Measurements from ENCODE around the gene ERICH3. TPM values are rescaled to one million over a fixed set of nuclear protein-coding genes. Genes with fewer than 3 reads are reported as not detected.

The ERICH3 gene
- total and polyA plus RNA-seq, 4 donors: 5.7 to 16.0 (median 13.2) TPM

GRCh38 chr1:74609810-74610371 is 63.7 kb downstream of the ERICH3 start:
- Histone ChIP-seq H3K36me3 (ENCODE audit: control insufficient read depth, insufficient read depth, low read length) (no peaks in the 10 kb centered on the region), H3K27ac (ENCODE audit: low read depth, low read length) (no peak overlapping the region), H3K4me3 (ENCODE audit: low read depth, low read length) (no peak overlapping the region), H3K4me1 (ENCODE audit: control insufficient read depth, insufficient read depth, low read length) (no peaks in the 10 kb centered on the region), H3K27me3 (ENCODE audit: control insufficient read depth, insufficient read depth, low read length) (no peaks in the 10 kb centered on the region), H3K9me3 (ENCODE audit: control insufficient read depth, insufficient read depth, low read length) (no peaks in the 10 kb centered on the region)
- no peak for DNase-seq (ENCODE audit: low read depth in 4 of 6, low spot score in 6 of 6)

GRCh38 chr1:74596717-74597116 is 76.9 kb downstream of the ERICH3 start:
- 80% methylated on average over 1 of the region's 2 CpGs for WGBS (ENCODE audit: insufficient coverage)
- no peak overlapping the region for H3K27ac ChIP-seq (ENCODE audit: low read depth, low read length)
- DNase-seq (ENCODE audit: low read depth in 4 of 6, low spot score in 6 of 6): peak in 2 of 6 donors; percentile 25 to 28
- H3K4me3 ChIP-seq (ENCODE audit: low read depth, low read length): no peak overlapping the region
- H3K9me3 ChIP-seq (ENCODE audit: control insufficient read depth, insufficient read depth, low read length): no peaks in the 10 kb centered on the region
- H3K4me1 ChIP-seq (ENCODE audit: control insufficient read depth, insufficient read depth, low read length): no peaks in the 10 kb centered on the region
- H3K36me3 ChIP-seq (ENCODE audit: control insufficient read depth, insufficient read depth, low read length): no peaks in the 10 kb centered on the region
- no peaks in the 10 kb centered on the region for H3K27me3 ChIP-seq (ENCODE audit: control insufficient read depth, insufficient read depth, low read length)

- Histone ChIP-seq H3K9me3 (ENCODE audit: control insufficient read depth, insufficient read depth, low read length) (no peaks in the 10 kb centered on the region), H3K36me3 (ENCODE audit: control insufficient read depth, insufficient read depth, low read length) (no peaks in the 10 kb centered on the region), H3K4me1 (ENCODE audit: control insufficient read depth, insufficient read depth, low read length) (no peaks in the 10 kb centered on the region), H3K27ac (ENCODE audit: low read depth, low read length) (no peak overlapping the region), H3K4me3 (ENCODE audit: low read depth, low read length) (no peak overlapping the region), H3K27me3 (ENCODE audit: control insufficient read depth, insufficient read depth, low read length) (no peaks in the 10 kb centered on the region)
- 100% methylated on average over 2 of the region's 6 CpGs for whole genome bisulfite sequencing (ENCODE audit: insufficient coverage)
- DNase-seq (ENCODE audit: low read depth in 4 of 6, low spot score in 6 of 6): no peak
Observed at GRCh38 chr1:74593887-74594866, 79.4 kb downstream of the ERICH3 start.

- H3K36me3 ChIP-seq (ENCODE audit: control insufficient read depth, insufficient read depth, low read length): no peaks in the 10 kb centered on the region
- H3K27me3 ChIP-seq (ENCODE audit: control insufficient read depth, insufficient read depth, low read length): no peaks in the 10 kb centered on the region
- 41% methylated on average over 2 of the region's 5 CpGs for WGBS (ENCODE audit: insufficient coverage)
- no peak overlapping the region for H3K27ac ChIP-seq (ENCODE audit: low read depth, low read length)
- no peaks in the 10 kb centered on the region for H3K4me1 ChIP-seq (ENCODE audit: control insufficient read depth, insufficient read depth, low read length)
- H3K9me3 ChIP-seq (ENCODE audit: control insufficient read depth, insufficient read depth, low read length): no peaks in the 10 kb centered on the region
- peak in 1 of 6 donors; percentile 27 for DNase-seq (ENCODE audit: low read depth in 4 of 6, low spot score in 6 of 6)
- H3K4me3 ChIP-seq (ENCODE audit: low read depth, low read length): no peak overlapping the region
Observed at GRCh38 chr1:74592580-74593355, 80.8 kb downstream of the ERICH3 start.

GRCh38 chr1:74591949-74592348 is 81.6 kb downstream of the ERICH3 start:
- no peak overlapping the region for H3K27ac ChIP-seq (ENCODE audit: low read depth, low read length)
- no peaks in the 10 kb centered on the region for H3K9me3 ChIP-seq (ENCODE audit: control insufficient read depth, insufficient read depth, low read length)
- 85% methylated on average over 2 of the region's 2 CpGs for WGBS (ENCODE audit: insufficient coverage)
- H3K27me3 ChIP-seq (ENCODE audit: control insufficient read depth, insufficient read depth, low read length): no peaks in the 10 kb centered on the region
- no peak overlapping the region for H3K4me3 ChIP-seq (ENCODE audit: low read depth, low read length)
- H3K4me1 ChIP-seq (ENCODE audit: control insufficient read depth, insufficient read depth, low read length): no peaks in the 10 kb centered on the region
- DNase-seq (ENCODE audit: low read depth in 4 of 6, low spot score in 6 of 6): no peak
- H3K36me3 ChIP-seq (ENCODE audit: control insufficient read depth, insufficient read depth, low read length): no peaks in the 10 kb centered on the region

- Histone ChIP-seq H3K9me3 (ENCODE audit: control insufficient read depth, insufficient read depth, low read length) (no peaks in the 10 kb centered on the region), H3K27me3 (ENCODE audit: control insufficient read depth, insufficient read depth, low read length) (no peaks in the 10 kb centered on the region), H3K27ac (ENCODE audit: low read depth, low read length) (no peak overlapping the region), H3K4me1 (ENCODE audit: control insufficient read depth, insufficient read depth, low read length) (no peaks in the 10 kb centered on the region), H3K36me3 (ENCODE audit: control insufficient read depth, insufficient read depth, low read length) (no peaks in the 10 kb centered on the region), H3K4me3 (ENCODE audit: low read depth, low read length) (no peak overlapping the region)
- WGBS (ENCODE audit: insufficient coverage): 100% methylated on average over 2 of the region's 5 CpGs
- DNase-seq (ENCODE audit: low read depth in 4 of 6, low spot score in 6 of 6): no peak
Observed at GRCh38 chr1:74590288-74590687, 83.3 kb downstream of the ERICH3 start.

- Histone ChIP-seq H3K4me3 (ENCODE audit: low read depth, low read length) (no peak overlapping the region), H3K27me3 (ENCODE audit: control insufficient read depth, insufficient read depth, low read length) (no peaks in the 10 kb centered on the region), H3K9me3 (ENCODE audit: control insufficient read depth, insufficient read depth, low read length) (no peaks in the 10 kb centered on the region), H3K36me3 (ENCODE audit: control insufficient read depth, insufficient read depth, low read length) (no peaks in the 10 kb centered on the region), H3K27ac (ENCODE audit: low read depth, low read length) (no peak overlapping the region), H3K4me1 (ENCODE audit: control insufficient read depth, insufficient read depth, low read length) (no peaks in the 10 kb centered on the region)
- DNase-seq (ENCODE audit: low read depth in 4 of 6, low spot score in 6 of 6): no peak
- WGBS (ENCODE audit: insufficient coverage): 100% methylated on average over 2 of the region's 2 CpGs
Observed at GRCh38 chr1:74587888-74588287, 85.7 kb downstream of the ERICH3 start.

GRCh38 chr1:74586253-74586897 is 87.2 kb downstream of the ERICH3 start:
- Histone ChIP-seq H3K9me3 (ENCODE audit: control insufficient read depth, insufficient read depth, low read length) (no peaks in the 10 kb centered on the region), H3K4me3 (ENCODE audit: low read depth, low read length) (no peak overlapping the region), H3K4me1 (ENCODE audit: control insufficient read depth, insufficient read depth, low read length) (no peaks in the 10 kb centered on the region), H3K36me3 (ENCODE audit: control insufficient read depth, insufficient read depth, low read length) (no peaks in the 10 kb centered on the region), H3K27me3 (ENCODE audit: control insufficient read depth, insufficient read depth, low read length) (no peaks in the 10 kb centered on the region), H3K27ac (ENCODE audit: low read depth, low read length) (no peak overlapping the region)
- no peak for DNase-seq (ENCODE audit: low read depth in 4 of 6, low spot score in 6 of 6)
- WGBS (ENCODE audit: insufficient coverage): no CpG with 5 or more reads among the region's 4 CpGs

- no peaks in the 10 kb centered on the region for H3K36me3 ChIP-seq (ENCODE audit: control insufficient read depth, insufficient read depth, low read length)
- no peak for DNase-seq (ENCODE audit: low read depth in 4 of 6, low spot score in 6 of 6)
- H3K9me3 ChIP-seq (ENCODE audit: control insufficient read depth, insufficient read depth, low read length): no peaks in the 10 kb centered on the region
- no peaks in the 10 kb centered on the region for H3K27me3 ChIP-seq (ENCODE audit: control insufficient read depth, insufficient read depth, low read length)
- H3K27ac ChIP-seq (ENCODE audit: low read depth, low read length): no peak overlapping the region
- 90% methylated on average over 2 of the region's 2 CpGs for WGBS (ENCODE audit: insufficient coverage)
- H3K4me1 ChIP-seq (ENCODE audit: control insufficient read depth, insufficient read depth, low read length): no peaks in the 10 kb centered on the region
- H3K4me3 ChIP-seq (ENCODE audit: low read depth, low read length): no peak overlapping the region
Observed at GRCh38 chr1:74584185-74584584, 89.4 kb downstream of the ERICH3 start.

All from spinal cord (tissue), 10 donors.